ENCODE measurements around the gene KIF18B. TPM values are rescaled to one million over a fixed set of nuclear protein-coding genes. Genes with fewer than 3 reads are reported as not detected.
"Not testable (repeated sequence)": the region's sequence is repeated elsewhere in the genome, so short reads cannot be mapped to it uniquely, and the experiment has no call there.

KIF18B gene
- total RNA-seq, 4 donors from 2014 or later = 0.82 to 7.6 (median 3.7) TPM

GRCh38 chr17:44952946-44953475, 5.4 kb upstream of the KIF18B start:
- intact Hi-C loops (cut with DNase I; ENCODE audit: low total_unique reads) = no loop called here
- in situ Hi-C loops (cut with MboI; ENCODE audit: low pct_ligation_motif_present in 1 of 4, low pct_unique_long_range_greater_than_20kb in 1 of 4, low sequenced_read_pairs in 3 of 4) = no loop called here
- Histone ChIP-seq H3K4me1 (peaks cover 0 to 3% (median 2%) of the 10 kb centered on the region in 4 donors), H3K27ac (no peak overlapping the region), H3K27me3 (peaks cover 6% of the 10 kb centered on the region), H3K9me3 (no peaks in the 10 kb centered on the region), H3K36me3 (no peaks in the 10 kb centered on the region), H3K4me3 (no peak overlapping the region)
- 85 to 87% methylated on average over 5 to 6 of the region's 6 CpGs for WGBS, 2 donors (ENCODE audit: low coverage in 1 of 2)
- no peak for TF ChIP-seq POLR2A (IDR thresholded peaks at IDR 0.05)
- no peak for TF ChIP-seq EP300 (IDR thresholded peaks at IDR 0.05; ENCODE audit: low read depth)
- no peak for TF ChIP-seq CTCF (IDR thresholded peaks at IDR 0.05)
- no peak for TF ChIP-seq POLR2AphosphoS5 (IDR thresholded peaks at IDR 0.05)
- no peak for DNase-seq

GRCh38 chr17:44948315-44948795, 782 bp upstream of the KIF18B start:
- no peak for DNase-seq
- 66 to 70% methylated on average over 2 to 7 of the region's 7 CpGs for WGBS, 2 donors (ENCODE audit: low coverage in 1 of 2)
- no peaks in the 10 kb centered on the region for H3K36me3 ChIP-seq
- H3K9me3 ChIP-seq = no peaks in the 10 kb centered on the region
- no peaks in the 10 kb centered on the region for H3K27me3 ChIP-seq
- TF ChIP-seq POLR2AphosphoS5 (IDR thresholded peaks at IDR 0.05) (no peak), CTCF (IDR thresholded peaks at IDR 0.05) (no peak), POLR2A (IDR thresholded peaks at IDR 0.05) (no peak), EP300 (IDR thresholded peaks at IDR 0.05; ENCODE audit: low read depth) (no peak)
- H3K27ac ChIP-seq = peak overlapping the region in 3 of 4 donors; percentile 61 to 74 (median 65)
- intact Hi-C loops (cut with DNase I; ENCODE audit: low total_unique reads) = no loop called here
- in situ Hi-C loops (cut with MboI; ENCODE audit: low pct_ligation_motif_present in 1 of 4, low pct_unique_long_range_greater_than_20kb in 1 of 4, low sequenced_read_pairs in 3 of 4) = no loop called here
- peak overlapping the region in 3 of 4 donors; percentile 50 to 72 (median 62) for H3K4me3 ChIP-seq
- H3K4me1 ChIP-seq = peaks cover 0 to 9% (median 6%) of the 10 kb centered on the region in 4 donors

- H3K27ac ChIP-seq; in situ Hi-C loops (cut with MboI; ENCODE audit: low pct_ligation_motif_present in 1 of 4, low pct_unique_long_range_greater_than_20kb in 1 of 4, low sequenced_read_pairs in 3 of 4); H3K27me3 ChIP-seq; H3K4me3 ChIP-seq; H3K4me1 ChIP-seq; H3K36me3 ChIP-seq; H3K9me3 ChIP-seq; DNase-seq; intact Hi-C loops (cut with DNase I; ENCODE audit: low total_unique reads): not testable (repeated sequence)
- 88 to 93% methylated on average over 8 to 10 of the region's 10 CpGs for WGBS, 2 donors (ENCODE audit: low coverage in 1 of 2)
Observed at GRCh38 chr17:44945652-44946051, 1.9 kb downstream of the KIF18B start.

- no peaks in the 10 kb centered on the region for H3K27me3 ChIP-seq
- intact Hi-C loops (cut with DNase I; ENCODE audit: low total_unique reads) = no loop called here
- WGBS, 2 donors (ENCODE audit: low coverage in 1 of 2) = 90% methylated on average over 4 of the region's 4 CpGs; no CpG with 5 or more reads in 1 of the 2 donors
- no peak overlapping the region for H3K4me3 ChIP-seq
- in situ Hi-C loops (cut with MboI; ENCODE audit: low pct_ligation_motif_present in 1 of 4, low pct_unique_long_range_greater_than_20kb in 1 of 4, low sequenced_read_pairs in 3 of 4) = no loop called here
- peaks cover 0 to 6% (median 4%) of the 10 kb centered on the region in 4 donors for H3K4me1 ChIP-seq
- no peak overlapping the region for H3K27ac ChIP-seq
- H3K9me3 ChIP-seq = no peaks in the 10 kb centered on the region
- TF ChIP-seq CTCF (IDR thresholded peaks at IDR 0.05) = no peak
- no peak for TF ChIP-seq POLR2AphosphoS5 (IDR thresholded peaks at IDR 0.05)
- no peak for TF ChIP-seq POLR2A (IDR thresholded peaks at IDR 0.05)
- no peak for TF ChIP-seq EP300 (IDR thresholded peaks at IDR 0.05; ENCODE audit: low read depth)
- H3K36me3 ChIP-seq = no peaks in the 10 kb centered on the region
- no peak for DNase-seq
Observed at GRCh38 chr17:44942456-44942855, 5.1 kb downstream of the KIF18B start.
